Measurements from ENCODE around the gene PLPP6.
"Not testable (repeated sequence)": the region's sequence is repeated elsewhere in the genome, so short reads cannot be mapped to it uniquely, and the experiment has no call there.

PLPP6 gene

DNA sequence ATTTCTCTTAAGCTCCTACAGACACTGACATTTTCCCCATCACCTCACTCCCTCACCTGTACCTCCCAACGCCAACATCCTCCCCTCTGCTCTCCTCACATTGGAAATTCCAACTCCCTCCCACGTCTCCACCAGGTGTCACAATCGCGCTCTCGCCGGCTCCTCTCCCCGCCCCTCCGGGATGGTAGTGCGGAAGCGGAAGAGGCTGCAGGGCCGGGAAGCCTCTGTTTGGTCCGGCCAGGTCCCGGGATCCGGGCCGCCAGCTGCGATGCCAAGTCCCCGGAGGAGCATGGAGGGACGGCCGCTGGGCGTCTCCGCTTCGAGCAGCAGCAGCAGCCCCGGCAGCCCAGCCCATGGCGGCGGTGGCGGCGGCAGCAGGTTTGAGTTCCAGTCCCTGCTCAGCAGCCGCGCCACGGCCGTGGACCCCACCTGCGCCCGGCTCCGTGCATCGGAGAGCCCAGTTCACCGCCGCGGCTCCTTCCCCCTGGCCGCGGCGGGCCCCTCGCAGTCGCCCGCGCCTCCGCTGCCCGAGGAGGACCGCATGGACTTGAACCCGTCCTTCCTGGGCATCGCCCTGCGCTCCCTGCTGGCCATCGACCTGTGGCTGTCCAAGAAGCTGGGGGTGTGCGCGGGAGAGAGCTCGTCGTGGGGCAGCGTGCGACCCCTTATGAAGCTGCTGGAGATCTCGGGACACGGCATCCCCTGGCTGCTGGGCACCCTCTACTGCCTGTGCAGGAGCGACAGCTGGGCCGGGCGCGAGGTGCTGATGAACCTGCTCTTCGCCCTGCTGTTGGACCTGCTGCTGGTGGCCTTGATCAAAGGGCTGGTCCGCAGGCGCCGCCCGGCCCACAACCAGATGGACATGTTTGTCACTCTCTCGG is at the start of gene PLPP6:
Gene PLPP6 (plus strand): TSS at position 187 of the 881 bp plus-strand sequence. CDS start 82 bp downstream, at position 269.
- peak; percentile 84 for DNase-seq (ENCODE audit: low read depth)

DNA sequence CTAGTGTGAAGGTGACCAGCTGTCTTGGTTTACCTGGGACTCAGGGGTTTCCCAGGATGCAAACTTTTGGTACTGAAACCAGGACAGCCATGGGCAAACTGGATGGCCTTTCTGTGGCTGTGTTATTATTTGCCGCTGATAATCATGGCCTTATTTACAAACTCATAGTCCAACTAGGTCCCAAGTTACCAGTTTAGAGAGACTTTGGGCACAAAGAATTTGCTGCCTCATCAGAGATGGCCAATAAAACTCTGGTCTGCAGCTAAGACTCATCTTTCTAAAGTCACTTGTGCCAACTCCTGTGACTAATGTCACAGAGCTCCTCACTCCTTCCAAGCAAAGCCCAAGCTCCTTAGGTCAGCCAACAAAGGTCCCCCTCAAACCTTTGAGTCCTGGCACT is 47.5 kb upstream of the PLPP6 start:
- DNase-seq (ENCODE audit: low read depth), result peak; percentile 29

DNA sequence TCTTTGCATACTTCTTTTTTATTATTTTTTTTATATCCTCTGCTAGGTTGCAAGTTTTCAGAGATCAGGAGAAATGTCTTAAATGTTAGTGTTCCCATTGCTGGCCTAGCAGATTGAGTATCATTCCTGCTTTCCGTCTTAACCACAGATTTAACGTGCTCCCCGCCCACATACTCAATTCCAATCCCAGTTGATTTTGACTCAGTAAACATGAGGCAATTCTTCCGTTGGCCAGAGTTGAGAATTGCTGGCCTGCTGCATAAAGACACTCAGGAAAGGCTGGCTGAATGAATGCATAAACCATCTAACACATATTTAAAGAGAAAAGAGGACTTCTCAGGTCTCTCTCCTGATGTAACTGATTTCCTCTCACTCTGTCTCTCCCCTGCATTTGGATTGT is 46.8 kb upstream of the PLPP6 start:
- peak; percentile 54 for DNase-seq (ENCODE audit: low read depth)

DNA sequence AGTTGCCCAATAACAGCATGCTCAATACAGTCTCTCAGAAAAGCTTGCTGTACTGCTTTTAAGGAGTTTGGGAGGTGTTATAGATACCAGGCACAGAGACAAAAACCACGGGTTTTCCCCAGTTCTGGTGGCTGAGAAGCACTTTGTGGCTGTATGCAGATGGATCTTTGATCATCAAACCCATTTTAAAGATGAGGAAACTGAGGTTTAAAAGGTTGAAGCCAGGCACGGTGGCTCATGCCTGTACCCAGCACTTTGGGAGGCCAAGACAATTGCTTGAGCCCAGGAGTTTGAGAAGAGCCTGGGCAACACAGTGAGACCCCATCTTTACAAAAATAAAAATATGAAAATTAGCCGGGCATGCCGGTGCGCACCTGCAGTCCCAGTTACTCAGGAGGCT is 46.3 kb upstream of the PLPP6 start:
- no peak for DNase-seq (ENCODE audit: low read depth)

DNA sequence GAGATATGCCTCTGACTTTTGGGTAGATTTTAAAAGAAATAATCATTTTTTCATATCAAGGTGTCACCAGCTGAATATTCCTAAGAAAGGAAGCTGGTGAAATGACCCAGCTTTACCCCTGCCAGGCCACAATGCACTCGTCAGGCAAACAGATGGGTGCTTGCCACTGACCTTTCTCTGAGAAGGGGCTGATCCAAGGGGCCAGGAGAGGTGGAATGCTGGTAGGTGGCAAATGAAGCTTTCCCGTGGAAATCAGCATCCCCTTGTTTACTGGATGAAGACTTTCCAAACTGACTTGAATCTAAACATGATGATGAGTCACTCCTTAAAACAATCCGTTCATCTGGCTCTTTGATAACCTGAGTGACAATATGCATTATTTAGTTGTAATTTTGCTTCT is 44.3 kb upstream of the PLPP6 start:
- no peak for DNase-seq (ENCODE audit: low read depth)

DNA sequence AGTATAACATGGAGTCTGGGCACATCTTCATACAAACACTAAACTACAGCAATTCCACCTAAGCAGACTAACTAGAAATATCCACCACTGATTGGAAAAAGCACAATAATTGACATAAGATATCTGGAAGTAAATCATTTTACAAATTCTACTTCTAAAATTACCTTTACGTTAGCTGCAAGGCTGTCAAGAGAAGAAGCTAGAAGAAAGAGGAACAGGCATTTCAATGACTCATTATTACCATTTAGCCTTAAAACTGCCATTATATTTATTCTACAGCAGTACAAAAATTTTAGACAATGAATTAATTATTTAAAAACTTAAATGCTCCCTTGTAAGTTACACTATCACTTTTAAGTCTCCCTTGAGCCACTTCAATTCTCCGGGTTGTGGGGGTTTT is 43.4 kb upstream of the PLPP6 start:
- DNase-seq (ENCODE audit: low read depth), result no peak

DNA sequence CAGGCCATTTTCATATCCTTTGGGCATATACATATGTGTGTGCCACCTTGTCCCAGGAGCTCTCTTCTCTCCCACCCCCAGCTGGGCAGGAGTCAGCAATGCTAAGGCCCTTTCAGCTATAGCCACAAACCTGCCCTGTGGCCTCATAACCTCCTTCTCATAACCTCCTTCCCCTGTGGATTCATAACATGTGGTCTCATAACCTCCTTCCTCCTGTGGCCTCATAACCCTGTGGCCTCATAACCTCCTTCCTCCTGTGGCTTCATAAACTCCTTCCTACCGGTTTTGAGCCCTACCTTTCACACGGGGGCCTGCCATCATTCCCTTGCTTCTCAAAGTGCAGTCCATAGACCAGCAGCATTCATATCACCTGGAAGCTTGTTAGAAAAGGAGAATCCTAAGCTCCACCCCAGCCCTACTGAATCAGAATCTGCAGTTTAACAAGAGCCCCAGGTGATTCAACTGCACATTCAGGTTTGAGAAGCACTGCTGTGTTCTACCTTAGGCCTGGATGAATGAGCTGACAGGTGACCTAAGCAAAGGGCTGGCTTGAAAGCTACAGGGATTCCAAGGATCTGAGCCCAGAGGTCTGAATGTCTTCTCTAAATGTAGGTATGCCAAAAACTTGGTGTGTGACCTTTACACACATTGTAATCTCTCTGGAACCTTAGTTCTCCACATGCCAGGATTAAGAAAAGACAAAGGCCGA is 41.9 kb upstream of the PLPP6 start:
- no peak for DNase-seq (ENCODE audit: low read depth)

DNA sequence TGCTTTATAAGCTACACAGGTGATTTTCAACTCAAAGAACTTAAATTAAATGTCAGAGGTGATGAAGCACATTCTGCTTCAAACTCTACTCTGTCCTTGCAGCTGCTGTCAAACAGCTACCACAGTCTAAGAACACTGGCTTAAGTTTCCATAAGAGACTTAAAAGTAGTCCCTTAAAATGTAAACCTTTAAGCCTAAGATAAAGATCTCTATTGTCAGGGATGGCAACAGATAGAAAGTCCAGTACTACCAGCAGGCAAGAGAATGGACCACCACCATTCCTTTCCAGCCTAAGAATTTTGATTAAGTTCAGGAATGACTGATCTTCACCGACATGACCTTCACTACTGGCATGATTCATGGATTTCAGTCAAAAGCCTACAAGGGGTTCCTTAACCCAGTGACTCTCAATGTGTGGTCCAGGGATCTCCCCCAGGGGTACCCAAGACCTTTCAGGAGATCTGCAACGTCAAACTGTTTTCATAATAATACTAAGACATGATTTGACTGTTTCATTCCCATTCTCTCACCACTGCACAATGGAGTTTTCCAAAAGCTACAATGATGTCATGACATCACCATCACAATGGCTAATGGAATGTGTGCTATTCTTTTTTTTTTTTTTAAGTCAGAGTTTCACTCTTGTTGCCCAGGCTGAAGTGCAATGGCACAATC is 41.1 kb upstream of the PLPP6 start:
- peak; percentile 52 for DNase-seq (ENCODE audit: low read depth)

DNA sequence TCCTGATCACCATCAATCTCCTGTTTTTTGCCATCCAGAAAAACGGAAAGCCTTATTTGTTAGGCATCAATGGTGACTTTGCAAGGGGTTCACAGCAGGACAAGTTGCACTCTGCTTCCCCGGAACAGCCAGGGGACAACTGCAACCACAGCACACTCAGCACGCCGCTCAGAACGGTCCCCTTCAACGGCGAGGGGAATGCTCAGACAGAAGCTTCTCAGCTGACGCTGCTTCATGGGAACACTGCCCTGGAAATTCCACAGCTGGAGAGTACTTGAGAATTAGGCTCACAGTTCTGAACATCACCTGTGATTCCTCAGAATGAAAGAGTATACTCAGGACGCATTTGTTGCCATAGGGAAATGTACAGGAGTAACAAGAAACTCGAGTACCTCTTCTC is 40.1 kb upstream of the PLPP6 start:
- no peak for DNase-seq (ENCODE audit: low read depth)

DNA sequence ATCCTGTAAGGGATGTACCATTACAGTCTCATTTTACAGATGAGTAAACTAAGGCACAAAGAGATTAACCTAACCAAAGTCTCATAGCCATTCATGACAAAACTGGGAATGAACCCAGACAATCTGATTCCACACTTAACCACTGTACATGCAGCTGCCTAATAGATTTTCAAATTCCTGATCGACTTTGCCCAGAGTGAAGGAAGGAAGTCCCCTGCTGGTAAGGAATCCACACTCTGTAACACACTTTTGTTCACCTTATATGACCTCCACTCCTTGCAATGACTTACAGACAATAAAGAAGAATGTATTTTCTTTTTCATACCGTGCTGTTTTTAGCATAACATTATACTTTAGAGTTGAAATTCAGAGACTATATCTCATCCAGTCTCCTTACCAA is 31.3 kb upstream of the PLPP6 start:
- DNase-seq (ENCODE audit: low read depth), result peak; percentile 19

DNA sequence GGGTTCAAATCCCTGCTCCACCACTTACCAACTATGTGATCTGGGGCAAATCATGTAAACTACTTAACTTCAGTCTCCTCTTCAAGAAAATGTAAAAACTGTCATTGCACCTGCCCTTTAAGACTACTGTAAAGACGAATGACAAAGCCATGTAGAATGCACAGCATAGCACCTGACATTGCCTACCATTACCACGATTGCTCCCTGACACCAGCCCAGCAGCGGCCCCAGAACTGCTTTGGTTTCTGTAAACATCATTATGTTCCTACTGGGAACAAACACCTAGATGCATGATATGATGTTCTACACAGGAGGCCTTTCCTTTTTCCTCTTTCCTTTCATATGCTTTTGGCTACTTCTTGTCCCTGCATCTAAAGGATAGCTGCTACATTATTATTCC is 23.1 kb upstream of the PLPP6 start:
- no peak for DNase-seq (ENCODE audit: low read depth)

DNA sequence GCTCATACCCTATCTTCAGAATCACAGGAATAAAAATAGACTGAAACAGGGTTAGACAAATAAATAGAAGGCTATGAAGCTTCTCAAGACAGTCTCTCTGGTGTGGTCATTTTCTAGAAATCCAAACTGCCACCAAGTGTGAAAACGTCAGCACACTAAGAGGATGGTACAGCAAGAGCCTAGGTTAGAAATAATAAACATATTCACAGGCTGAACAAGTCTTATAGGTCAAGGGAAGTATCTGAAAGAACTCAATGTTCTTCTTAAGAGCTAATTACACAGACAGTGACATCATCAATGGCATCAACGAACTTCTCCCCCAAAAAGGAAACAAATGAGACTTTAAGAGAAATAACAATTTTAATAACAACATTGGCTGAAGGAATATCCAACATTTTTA is 22.7 kb upstream of the PLPP6 start:
- DNase-seq (ENCODE audit: low read depth), result no peak

DNA sequence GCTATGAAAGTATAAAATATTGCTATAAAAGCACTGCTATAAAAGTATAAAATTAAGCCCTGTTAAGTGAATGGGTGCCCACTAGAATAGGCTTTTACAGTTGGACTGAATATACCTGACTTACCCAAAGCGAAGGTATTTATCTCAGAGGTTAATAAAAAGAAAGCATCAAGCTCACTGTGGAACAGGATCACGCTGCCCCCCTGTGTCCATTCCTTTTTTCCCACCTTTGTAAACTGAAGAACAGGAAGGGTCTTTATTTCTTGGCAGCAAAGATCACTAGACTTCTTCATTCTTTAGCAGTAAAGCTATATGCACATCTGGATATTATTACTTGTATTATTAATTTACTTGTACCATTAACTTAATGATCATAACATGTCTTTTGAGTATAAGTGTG is 22.1 kb upstream of the PLPP6 start:
- DNase-seq (ENCODE audit: low read depth), result peak; percentile 24

DNA sequence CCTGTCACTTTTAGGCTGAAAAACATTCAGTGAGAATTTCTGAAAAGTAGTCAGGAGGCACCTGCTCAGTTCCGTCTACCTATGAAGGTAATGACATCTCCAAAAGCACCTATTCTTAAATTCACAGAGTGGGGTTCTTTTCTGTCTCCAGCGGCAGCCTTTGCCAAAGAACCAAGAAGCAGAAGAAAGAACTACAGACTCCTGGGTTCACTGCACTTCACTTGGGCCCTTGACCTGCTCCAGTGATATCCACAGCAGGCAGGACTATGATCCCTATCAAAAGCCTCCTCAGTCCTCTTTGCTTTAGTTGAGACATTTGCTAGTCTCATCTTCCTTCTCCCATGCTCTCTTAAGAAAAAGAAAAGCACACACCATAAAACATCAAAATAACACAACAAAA is 19.7 kb upstream of the PLPP6 start:
- no peak for DNase-seq (ENCODE audit: low read depth)

DNA sequence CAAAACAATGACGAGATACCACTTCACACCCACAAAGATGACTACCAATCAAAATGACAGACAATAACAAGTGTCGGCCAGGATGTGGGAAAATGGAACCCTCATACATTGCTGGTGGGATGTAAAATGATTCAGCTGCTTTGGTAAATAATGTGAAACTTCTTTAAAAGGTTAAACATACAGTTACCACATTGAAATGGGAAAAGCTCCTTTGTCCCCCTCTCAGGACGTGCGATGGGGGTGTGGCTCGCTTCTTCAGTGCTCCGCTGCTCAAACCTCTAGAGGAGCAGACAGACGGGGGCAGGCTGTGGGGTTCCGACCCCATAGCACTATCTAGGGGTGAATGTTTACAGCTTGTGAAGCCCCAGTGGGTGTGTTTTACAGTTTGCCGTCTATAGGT is 8.0 kb upstream of the PLPP6 start:
- no peak for DNase-seq (ENCODE audit: low read depth)

DNA sequence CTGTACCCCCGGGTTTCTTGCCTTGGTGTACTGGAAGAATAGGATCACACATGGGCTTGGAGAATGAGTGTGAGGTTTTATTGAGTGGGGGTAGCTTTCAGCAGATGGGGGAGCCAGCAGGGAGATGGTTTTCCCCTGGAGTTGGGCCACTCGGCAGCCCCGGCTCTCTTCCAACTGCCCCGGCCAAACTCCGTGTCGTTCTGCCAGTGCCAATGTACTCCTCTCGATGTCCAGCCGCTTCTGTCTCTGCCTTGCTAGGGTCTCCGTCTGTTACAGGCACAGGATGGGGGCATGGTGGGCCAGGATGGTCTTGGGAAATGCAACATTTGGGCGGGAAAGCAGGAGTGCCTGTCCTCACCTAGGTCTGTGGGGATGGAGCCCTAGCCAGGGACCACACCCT is 7.6 kb upstream of the PLPP6 start:
- no peak for DNase-seq (ENCODE audit: low read depth)

DNA sequence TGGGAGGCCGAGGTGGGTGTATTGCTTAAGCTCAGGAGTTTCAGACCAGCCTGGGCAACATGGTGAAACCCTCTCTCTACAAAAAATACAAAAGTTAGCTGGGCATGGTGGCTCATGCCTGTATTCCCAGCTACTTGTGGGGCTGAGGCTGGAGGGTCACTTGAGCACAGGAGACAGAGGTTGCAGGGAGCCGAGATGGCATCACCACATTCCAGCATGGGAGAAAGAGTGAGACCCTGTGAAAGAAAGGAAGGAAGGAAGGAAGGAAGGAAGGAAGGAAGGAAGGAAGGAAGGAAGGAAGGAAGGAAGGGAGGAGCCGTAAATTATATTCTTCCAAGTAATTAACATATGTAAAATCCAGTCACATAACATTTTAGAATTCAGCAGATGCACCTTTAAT is 5.9 kb upstream of the PLPP6 start:
- DNase-seq (ENCODE audit: low read depth), result not testable (repeated sequence)

DNA sequence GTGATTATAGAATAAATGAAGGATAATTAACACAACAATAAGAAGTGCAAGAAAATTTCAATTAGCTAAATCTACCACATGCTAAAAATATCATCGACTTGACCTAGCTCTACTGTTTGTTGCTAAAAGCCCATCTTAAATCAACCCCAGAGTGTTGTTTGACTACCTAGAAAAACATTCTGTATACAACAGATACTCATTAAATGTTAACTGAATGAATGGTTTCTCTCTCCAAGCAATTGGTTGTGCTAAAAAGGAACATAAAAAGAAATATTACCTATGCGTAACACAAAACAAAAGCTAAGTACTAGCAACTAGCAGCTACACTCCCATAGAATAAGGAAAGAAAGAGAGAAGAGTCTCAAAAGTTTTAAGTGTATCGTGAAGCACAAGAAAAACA is 5.5 kb upstream of the PLPP6 start:
- no peak for DNase-seq (ENCODE audit: low read depth)

DNA sequence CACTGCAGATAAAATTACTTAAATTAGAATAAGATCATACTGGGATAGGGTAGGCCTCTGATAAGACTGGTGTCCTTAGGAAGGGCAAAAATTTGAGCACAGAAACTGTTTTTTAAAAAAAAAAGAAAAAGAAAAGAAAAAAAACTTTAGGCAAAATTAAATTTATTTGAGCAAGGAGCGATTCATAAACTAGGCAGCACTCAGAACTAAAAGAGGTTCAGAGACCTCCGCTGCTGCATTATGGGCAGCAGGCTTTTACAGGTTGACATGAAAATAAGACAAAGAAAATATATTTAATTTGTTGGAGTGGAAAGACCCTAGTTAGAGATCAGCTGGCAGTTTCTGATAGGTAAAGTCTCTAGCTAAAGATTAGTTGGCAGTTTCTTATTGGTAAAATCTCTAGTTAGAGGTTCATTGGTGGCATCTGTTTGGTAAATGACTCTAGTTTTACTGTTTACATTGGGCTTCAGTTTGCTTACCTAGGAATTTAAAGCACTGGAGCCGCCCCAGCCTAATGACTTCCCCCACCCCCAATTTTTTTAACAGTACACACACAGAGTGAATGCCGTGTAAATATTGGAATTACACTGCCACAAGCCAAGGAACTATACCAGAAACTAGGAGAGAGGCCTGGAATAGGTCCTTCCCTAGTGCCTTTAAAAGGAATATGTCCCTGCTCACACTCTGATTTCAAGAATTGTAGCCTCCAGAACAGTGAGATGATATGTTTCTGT is 4.5 kb upstream of the PLPP6 start:
- DNase-seq (ENCODE audit: low read depth), result no peak

DNA sequence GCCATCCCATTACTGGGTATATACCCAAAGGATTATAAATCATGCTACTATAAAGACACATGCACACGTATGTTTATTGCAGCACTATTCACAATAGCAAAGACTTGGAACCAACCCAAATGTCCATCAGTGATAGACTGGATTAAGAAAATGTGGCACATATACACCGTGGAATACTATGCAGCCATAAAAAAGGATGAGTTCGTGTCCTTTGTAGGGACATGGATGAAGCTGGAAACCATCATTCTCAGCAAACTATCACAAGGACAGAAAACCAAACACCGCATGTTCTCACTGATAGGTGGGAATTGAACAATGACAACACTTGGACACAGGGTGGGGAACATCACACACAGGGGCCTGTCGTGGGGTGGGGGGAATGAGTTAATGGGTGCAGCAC is 1.4 kb upstream of the PLPP6 start:
- not testable (repeated sequence) for DNase-seq (ENCODE audit: low read depth)

DNA sequence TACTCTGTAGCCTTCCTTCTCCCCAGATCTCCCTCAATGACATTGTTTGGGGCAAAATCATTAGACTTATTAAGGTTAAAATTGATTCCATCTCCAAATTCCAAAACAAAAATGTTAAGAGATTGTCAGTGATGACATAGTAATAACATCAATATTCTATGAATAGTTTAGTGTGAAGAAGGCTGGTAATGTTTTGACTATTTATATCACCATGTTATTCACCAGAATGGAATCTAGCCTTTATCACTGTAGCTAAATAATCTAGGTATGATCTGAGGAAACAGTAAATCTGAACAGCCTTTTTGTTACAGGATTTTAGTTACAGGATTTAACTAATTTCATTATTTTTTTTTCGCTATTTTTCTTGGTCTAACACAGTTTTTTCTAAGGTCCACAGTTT is 929 bp upstream of the PLPP6 start:
- peak; percentile 71 for DNase-seq (ENCODE audit: low read depth)

DNA sequence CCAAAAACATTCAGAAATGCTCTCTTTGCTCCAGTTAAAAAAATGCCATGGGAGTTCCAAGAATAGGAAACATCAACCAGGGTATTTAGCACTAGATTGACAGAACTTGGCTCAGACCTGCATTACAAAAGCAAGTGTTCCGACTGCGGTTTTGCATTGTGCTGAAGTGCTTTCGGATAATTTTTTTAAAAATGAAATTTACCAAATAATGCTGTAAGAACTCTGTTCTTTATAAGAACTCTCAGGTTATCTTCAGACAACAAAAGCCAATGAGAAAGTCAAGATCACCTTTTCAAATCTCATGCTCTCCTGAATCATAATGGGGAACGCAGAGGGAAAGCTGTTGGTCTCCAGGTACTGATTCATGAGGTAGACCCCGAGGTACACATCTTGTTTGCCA is 483 bp upstream of the PLPP6 start:
- peak; percentile 45 for DNase-seq (ENCODE audit: low read depth)

All from EH (cell line).